HG03103 (cell line): Measurements from ENCODE around the gene C9orf50.
"Not testable (repeated sequence)": the region's sequence is repeated elsewhere in the genome, so short reads cannot be mapped to it uniquely, and the experiment has no call there.

ENCODE experiments used
- ATAC-seq: cut with Tn5 transposase; IDR thresholded peaks from one replicate; pipeline ENCODE4 v1.9.1; 2021; ENCODE audit warnings: low read depth; ENCODE audit not compliant: unreplicated experiment

The C9orf50 gene

GRCh38 chr9:129595311-129595741 lies 25.6 kb downstream of the C9orf50 start:
- ATAC-seq, result no peak

GRCh38 chr9:129594632-129595031 lies 26.3 kb downstream of the C9orf50 start:
- ATAC-seq, result no peak

DNA sequence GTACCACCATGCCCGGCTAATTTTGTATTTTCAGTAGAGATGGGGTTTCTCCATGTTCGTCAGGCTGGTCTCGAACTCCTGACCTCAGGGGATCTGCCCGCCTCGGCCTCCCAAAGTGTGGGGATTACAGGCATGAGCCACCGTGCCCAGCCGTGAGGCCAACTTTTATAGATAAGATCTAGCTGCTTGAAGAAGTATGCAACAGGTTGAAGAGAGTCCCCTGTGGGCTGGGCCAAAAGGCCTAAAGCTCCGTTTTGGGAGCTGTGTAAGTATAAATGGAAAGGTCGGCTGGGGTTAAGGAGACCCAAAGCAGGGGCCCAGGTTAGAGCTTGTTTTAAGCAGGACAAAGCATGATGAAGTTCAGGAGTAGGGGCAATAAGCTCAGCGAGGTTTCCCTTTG lies 28.1 kb downstream of the C9orf50 start:
- not testable (repeated sequence) for ATAC-seq

GRCh38 chr9:129591916-129592315 lies 29.0 kb downstream of the C9orf50 start:
- no peak for ATAC-seq

DNA sequence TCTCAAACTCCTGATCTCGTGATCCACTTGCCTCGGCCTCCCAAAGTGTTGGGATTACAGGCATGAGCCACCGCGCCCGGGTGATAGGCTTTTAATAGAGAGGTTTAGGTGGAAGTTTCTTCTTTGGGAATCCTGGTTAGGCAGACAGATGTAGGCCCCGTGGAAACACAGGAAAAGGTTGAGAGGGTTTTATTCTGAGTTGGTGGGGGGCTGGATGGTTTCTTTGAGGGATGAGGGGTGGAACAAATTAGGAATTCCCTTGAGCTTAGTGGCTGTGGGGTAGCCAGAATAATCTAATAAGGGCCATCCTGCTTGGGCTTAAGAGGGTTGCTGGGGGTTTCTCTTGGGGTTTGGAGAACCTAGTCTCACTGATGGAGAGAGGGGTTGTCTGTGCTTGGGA lies 30.4 kb downstream of the C9orf50 start:
- ATAC-seq, result no peak

GRCh38 chr9:129587487-129588262 lies 33.2 kb downstream of the C9orf50 start:
- ATAC-seq, result no peak

GRCh38 chr9:129586685-129587084 lies 34.2 kb downstream of the C9orf50 start:
- no peak for ATAC-seq

DNA sequence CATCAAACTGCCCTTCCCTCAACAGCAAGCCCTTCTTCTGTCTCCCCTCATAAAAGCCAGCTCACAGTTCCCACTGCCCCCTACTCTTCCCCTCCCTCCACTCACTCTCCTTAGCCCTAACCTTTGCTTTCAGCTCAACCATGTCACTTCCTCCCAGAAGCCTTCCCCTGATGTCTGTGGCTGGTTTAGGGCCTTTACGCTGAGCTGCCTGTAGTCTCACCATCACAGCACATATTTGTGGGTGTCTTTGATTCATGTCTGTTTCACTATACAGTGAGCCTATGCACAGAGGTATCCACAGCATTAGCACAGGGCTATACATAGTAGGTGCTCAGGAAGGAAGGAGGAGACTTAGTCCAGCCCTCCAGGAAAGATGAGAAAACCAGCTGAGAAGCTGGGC lies 34.7 kb downstream of the C9orf50 start:
- ATAC-seq, result no peak

DNA sequence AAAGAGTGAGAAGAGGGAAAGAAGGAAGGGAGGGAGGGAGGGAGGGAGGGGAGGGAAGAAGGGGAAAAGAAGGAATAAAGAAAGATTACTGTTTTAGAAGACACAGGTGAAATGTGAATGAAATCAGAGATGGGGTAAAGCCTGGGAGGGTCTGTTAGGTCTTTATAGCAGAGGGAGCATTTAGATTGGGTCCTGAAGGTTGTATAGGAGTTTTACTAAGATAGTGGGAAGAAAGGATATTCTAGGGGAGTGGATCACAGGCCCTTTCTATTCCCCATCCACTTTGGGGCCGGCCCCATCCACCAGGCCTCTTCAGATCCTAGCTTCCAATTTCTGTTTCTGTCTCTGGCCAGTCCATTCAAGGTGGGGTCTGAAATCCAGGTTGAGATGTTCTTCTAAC lies 35.5 kb downstream of the C9orf50 start:
- no peak for ATAC-seq

DNA sequence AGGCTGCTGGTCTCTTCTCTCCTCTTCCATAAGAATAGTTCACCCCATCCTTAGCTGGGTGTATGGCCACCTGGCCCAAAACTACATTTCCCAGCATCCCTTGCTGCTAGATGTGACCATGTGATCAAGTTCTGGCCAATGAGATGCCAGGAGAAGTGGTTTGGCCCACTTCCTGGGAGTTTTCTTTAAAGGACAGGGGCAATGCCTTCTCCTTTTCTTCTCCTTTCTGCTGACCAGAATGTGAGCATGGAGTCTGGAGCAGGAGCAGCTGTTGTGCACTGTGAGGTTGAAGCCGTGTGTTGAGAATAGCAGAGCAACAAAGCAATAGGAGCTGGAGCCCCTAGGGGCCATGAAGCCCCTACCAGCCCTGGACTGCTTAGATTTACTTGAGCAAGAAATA lies 36.8 kb downstream of the C9orf50 start:
- peak; percentile 63 for ATAC-seq

DNA sequence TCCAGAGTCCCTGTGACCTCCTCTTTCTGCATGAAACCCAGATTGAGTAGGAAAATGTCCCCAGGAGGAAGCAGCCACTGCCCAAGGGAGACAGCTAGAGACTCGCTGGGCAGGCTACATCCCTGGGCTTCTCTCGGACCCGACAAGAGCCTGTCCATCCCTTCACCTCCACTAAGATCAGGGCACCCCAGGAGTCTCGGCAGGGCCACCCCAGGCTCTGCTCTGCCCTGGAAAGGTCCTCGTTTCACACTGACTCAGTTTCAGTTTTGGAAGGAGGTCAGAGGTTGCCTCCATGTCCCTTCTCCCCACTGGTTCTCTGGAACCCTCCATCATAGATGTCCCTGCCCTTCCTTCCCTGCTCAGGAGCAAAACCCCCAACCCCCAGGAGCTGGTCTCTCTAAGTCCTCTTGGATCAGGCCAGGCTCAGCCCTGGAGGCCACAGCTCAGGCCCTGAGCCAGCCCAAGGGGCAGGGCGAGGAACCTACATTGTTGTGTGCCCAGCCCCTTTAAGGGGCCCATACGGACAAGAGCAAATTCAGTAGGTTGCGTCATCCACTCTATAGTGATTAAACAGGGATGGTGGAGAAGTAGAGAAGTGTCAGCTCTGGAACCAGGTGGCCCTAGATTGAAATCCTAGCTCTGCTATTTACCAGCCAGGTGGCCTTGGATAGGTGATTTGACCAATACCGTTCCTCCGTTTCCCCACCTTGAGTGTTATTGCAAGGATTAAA lies 37.4 kb downstream of the C9orf50 start:
- ATAC-seq, result no peak

DNA sequence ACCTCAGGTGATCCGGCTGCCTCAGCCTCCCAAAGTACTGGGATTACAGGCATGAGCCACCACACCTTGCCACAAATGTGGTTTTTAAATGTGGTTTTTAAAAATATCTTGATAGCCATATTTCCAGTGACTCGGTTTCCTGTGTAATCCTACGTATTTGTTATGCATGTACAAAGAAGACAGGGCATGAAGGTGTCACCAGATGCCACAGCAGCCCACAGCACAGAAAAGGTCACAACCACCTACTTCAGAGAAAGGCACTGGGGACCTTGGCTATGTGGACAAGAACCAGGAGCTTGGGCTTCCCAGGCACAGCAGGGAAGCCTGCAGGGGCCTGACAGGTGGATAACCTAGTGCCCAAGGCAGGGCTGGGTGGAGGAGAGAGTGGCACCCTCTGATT lies 38.0 kb downstream of the C9orf50 start:
- no peak for ATAC-seq

- ATAC-seq, result no peak
These were observed 39.3 kb downstream of the C9orf50 start for GRCh38 chr9:129581505-129582189.

DNA sequence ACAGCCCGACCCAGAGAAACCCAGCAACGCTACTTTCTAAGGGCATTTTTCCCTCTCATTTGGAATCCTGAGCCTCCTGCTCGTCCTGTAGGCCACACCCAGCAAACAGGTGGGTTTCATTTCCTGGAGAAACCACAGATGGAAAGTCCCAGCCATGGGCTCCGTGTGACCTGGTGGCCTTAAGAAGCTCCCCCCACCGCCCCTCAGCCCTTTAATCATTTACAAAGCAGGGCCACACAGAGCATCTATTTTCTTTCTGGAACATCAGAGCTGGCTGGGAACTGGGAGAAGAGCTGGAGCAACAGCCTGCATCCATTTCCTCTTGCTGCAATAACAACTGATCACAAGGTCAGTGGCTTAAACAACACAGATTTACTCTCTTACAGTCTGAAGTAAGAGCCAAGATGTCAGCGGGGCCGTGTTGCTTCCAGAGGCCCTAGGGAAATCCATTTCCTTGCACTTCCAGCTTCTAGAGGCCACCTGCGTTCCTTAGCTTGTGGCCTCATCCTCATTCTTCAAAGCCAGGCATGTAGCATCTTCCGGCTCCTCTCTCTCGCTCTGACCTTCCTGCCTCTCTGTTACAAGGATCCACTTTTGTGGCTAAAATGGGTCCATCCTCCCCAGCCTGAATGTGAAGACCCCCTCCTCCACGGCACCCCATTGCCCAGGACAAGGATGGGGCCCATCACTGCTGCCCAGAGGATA lies 40.5 kb downstream of the C9orf50 start:
- no peak for ATAC-seq

GRCh38 chr9:129579294-129579693 lies 41.6 kb downstream of the C9orf50 start:
- ATAC-seq, result no peak

- no peak for ATAC-seq
These were observed 44.1 kb downstream of the C9orf50 start for GRCh38 chr9:129576546-129577543.

DNA sequence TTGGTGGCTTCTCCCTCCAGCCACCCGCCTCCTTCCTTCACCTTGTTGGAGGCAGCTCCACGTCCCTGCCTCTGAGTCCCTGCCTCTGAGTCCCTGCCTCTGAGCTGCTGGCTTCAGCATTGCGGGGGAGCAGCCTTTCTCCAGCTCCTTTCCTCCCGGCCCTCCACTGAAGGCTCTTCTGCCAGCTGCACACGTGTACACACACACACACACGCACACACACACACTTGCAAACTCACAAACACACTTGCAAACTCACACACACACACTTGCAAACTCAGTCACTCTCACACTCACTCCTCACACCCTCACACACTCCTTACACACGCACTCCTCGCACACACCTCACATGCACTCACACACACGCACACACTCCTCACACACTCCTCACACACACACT lies 45.1 kb downstream of the C9orf50 start:
- ATAC-seq, result no peak

GRCh38 chr9:129574911-129575585 lies 45.9 kb downstream of the C9orf50 start:
- ATAC-seq, result no peak

GRCh38 chr9:129573977-129574376 lies 46.9 kb downstream of the C9orf50 start:
- no peak for ATAC-seq
